Measurements from ENCODE around the gene CCT4. TPM values are rescaled to one million over a fixed set of nuclear protein-coding genes. Genes with fewer than 3 reads are reported as not detected.
"Not testable (repeated sequence)": the region's sequence is repeated elsewhere in the genome, so short reads cannot be mapped to it uniquely, and the experiment has no call there.

Gene CCT4
- total RNA-seq, 1 donor from 2014 or later: 398 TPM

DNA sequence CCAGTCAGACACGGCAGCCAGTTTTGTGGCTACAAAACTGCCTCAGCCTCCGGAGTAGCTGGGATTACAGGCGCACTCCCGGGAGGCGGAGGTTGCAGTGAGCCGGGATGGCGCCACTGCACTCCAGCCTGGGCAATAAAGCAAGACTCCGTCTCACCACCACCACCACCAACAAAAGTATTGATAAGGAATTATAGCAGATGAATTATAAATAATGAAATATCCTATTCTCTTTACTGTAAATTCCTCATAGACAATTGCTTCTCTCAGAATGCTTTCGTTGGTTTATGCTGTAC lies 33.2 kb downstream of the CCT4 start:
- peaks cover 16% of the 10 kb centered on the region for H3K4me1 Mint-ChIP-seq
- no peak for DNase-seq
- H3K27ac Mint-ChIP-seq: peak overlapping the region; percentile 88
- intact Hi-C loops (cut with micrococcal nuclease): loop anchor here (10.0 kb wide), 1 partner anchor 380 kb away; the partner anchor contains the start of gene USP34
- H3K36me3 Mint-ChIP-seq (ENCODE audit: low read depth): peaks cover 8% of the 10 kb centered on the region
- peak overlapping the region; percentile 96 for H3K4me3 Mint-ChIP-seq
- no peaks in the 10 kb centered on the region for H3K27me3 Mint-ChIP-seq
- no peaks in the 10 kb centered on the region for H3K9me3 Mint-ChIP-seq

DNA sequence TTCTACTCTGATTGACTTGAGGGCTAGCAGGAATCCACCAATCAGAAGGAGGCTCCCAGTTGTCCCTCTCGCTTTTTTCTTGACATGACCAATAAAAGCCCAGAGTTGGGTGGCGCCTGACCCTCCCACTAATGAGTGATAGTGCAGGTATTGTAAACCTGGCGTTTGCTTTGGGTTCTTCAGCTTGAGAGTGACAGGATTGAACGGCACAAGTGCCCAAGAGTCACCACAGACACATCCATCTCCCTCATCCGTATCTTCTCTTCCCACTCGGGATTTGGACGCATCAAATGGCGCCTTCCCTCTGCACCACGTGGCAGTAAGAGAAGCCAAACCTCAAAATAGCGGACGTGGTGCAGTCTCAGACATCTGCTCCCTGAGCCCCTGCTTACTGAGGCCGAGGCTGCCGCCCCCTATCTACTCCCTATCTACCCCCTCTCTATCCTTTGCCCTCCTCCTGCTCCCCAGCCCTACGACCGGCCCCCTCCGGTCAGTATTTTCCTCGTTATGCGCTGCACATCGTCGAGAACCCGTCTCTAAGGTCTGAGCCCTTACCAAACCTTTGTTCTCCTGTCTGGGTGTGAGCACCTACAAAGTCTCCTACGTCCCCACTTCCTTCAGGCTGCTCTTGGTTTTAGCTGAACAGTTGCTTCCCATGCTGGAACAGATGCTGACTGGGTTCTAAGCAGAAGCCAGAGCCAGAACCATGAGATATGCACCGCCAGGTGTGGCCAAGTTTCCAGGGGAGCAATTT lies 33.7 kb downstream of the CCT4 start:
- intact Hi-C loops (cut with micrococcal nuclease): loop anchor here (1.0 to 10.0 kb wide), 7 partner anchors 34 to 972 kb away; partner anchors contain the start of genes CCT4, COMMD1, REL and USP34
- peak; percentile 96 for DNase-seq
- H3K27ac Mint-ChIP-seq: peak overlapping the region; percentile 88
- H3K9me3 Mint-ChIP-seq: no peaks in the 10 kb centered on the region
- peaks cover 16% of the 10 kb centered on the region for H3K4me1 Mint-ChIP-seq
- peak overlapping the region; percentile 96 for H3K4me3 Mint-ChIP-seq
- H3K36me3 Mint-ChIP-seq (ENCODE audit: low read depth): peaks cover 8% of the 10 kb centered on the region
- H3K27me3 Mint-ChIP-seq: no peaks in the 10 kb centered on the region

DNA sequence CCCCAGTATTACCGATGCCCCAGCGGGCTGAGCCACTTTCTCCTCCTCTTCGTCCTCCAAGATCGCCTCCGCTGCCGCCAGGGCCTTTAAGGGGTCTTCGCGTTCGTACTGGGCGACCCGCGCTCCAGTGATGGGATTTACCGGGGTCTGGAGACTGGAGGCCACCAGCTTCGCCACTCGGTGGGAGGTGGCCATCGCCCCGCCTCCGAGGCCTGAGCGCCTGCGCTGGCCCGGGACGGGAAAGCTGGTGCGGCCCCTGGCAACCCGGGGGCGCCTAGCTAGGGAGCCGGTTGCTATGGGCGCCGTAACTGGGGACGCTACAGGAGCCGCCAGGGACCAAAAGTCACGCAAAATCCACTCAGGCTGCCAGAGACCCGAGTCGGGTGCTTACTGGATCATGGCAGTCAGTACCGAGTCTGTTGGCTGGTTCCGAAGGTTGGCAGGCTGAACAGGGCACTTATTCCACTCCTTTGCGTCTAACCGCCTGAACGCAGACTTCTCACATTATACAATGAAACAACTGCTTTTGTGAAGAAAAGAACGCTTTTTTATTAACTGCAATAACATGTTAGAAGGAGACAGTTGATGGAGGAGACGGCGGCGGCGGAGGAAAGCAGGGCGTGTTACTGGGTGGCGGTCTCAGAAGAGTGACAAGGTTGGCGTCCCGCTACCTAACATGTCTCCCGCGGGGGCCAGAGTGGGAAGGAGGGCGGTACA lies 34.5 kb downstream of the CCT4 start, which contains the start of gene FAM161A:
Gene FAM161A (minus strand): TSS at position 214 of the 717 bp plus-strand sequence. CDS start 19 bp downstream, at position 195.
- Mint-ChIP-seq H3K4me3 (peak within 1 kb of the TSS; percentile 96), H3K36me3 (ENCODE audit: low read depth) (peaks cover 8% of the 10 kb centered on the region), H3K4me1 (peaks cover 16% of the 10 kb centered on the region), H3K27ac (peak within 1 kb of the TSS; percentile 88), H3K9me3 (no peaks in the 10 kb centered on the region), H3K27me3 (no peaks in the 10 kb centered on the region)
- DNase-seq: peak; percentile 93
- intact Hi-C loops (cut with micrococcal nuclease): loop anchor here (1.0 to 10.0 kb wide), 7 partner anchors 34 to 972 kb away; partner anchors contain the start of genes CCT4, COMMD1, REL and USP34

DNA sequence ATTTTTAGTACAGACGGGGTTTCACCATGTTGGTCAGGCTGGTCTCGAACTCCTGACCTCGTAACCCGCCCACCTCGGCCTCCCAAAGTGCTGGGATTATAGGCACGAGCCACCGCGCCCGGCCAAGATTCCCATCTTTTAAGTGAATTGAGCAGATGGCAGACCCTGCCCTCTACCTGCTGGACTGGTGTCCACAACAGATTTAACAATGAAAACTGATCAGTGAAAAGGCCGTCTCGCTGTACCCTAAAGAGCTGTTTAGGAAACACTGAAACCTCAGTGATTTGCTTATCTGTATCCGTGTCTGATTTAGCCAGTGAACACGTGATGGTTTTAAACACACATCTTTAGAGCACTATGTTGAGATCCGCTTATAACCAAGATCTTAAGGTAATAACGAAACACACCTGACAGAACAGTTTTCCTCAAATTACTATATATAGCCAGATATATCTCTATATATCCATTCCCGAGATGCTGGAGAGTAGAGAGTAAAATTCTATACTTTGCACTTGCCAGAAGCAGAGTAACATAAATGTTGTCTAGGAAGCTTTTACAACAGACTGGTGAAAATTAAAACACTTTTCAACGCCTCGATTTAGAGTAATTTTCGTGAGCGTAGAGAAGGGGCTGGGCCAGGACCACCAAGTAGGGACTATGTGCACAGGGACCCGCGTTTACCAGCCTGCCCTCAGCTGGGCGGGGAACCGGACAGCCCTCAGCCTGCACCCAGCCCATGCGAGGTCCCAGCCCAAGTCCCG lies 35.2 kb downstream of the CCT4 start:
- Mint-ChIP-seq H3K27me3 (no peaks in the 10 kb centered on the region), H3K9me3 (no peaks in the 10 kb centered on the region), H3K4me1 (peaks cover 16% of the 10 kb centered on the region), H3K36me3 (ENCODE audit: low read depth) (peaks cover 3% of the 10 kb centered on the region), H3K4me3 (peak overlapping the region; percentile 96), H3K27ac (peak overlapping the region; percentile 88)
- DNase-seq: no peak
- intact Hi-C loops (cut with micrococcal nuclease): loop anchor here (5.0 to 10.0 kb wide), 2 partner anchors 378 to 971 kb away; partner anchors contain the start of genes REL and USP34

DNA sequence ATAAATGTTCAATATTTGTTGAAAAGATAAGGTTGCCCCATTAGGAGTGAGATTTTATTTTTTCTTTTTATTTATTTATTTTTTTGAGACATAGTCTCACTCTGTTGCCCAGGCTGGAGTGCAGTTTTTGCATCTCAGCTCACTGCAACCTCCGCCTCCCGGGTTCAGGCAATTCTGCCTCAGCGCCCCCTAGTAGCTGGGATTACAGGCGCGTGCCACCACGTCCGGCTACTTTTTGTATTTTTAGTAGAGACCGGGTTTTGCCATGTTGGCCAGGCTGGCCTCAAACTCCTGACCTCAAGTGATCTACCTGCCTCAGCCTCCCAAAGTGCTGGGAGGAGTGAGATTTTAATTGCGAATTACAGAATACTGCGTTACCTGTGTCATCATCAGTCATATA lies 37.2 kb downstream of the CCT4 start:
- H3K27ac Mint-ChIP-seq; DNase-seq; H3K27me3 Mint-ChIP-seq; H3K9me3 Mint-ChIP-seq; H3K36me3 Mint-ChIP-seq (ENCODE audit: low read depth); H3K4me3 Mint-ChIP-seq: not testable (repeated sequence)
- peaks cover 12% of the 10 kb centered on the region for H3K4me1 Mint-ChIP-seq
- intact Hi-C loops (cut with micrococcal nuclease): loop anchor here (5.0 to 10.0 kb wide), 2 partner anchors 376 to 969 kb away; partner anchors contain the start of genes REL and USP34

DNA sequence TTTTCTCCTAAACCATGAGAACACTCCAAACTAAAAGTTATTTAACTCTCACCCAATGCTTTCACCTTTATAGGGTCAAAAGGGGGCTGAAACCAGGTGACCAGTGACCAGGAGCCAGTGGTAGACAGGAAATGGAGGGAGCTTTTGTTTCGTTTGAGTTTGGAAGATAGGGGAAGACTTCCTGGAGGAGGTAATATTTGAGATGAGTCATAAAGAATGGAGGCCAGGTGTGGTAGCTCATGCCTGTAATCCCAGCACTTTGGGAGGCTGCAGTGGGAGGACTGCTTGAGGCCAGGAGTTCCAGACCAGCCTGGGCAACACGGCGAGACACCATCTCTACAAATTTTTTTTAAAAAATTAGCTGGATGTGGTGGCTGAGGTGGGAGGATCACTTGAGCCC lies 43.1 kb downstream of the CCT4 start:
- H3K36me3 Mint-ChIP-seq (ENCODE audit: low read depth): no peaks in the 10 kb centered on the region

DNA sequence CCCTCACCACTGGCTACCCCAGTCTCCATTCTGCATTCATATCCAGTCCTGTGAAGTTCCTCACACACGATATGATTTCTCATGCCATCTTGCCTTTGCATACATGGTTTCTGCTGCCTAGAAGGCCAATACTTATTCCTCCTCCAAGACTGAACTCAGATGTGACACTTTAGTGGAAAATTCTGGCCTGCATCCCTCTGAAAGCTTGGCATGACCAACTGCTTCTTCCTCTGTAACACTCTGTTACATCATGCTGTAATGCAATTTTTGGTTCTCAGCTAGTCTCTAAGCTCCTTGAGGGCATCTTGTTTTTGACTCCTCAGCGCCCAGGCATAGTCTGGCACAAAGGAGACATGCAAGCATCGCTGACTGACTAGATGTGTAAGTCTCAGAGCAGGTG lies 47.2 kb downstream of the CCT4 start:
- Mint-ChIP-seq H3K4me3 (no peak overlapping the region), H3K36me3 (ENCODE audit: low read depth) (no peaks in the 10 kb centered on the region), H3K27me3 (no peaks in the 10 kb centered on the region), H3K9me3 (no peaks in the 10 kb centered on the region), H3K27ac (no peak overlapping the region), H3K4me1 (no peaks in the 10 kb centered on the region)
- DNase-seq: no peak
- intact Hi-C loops (cut with micrococcal nuclease): no loop called here

More for the DNA sequence above, 43.1 kb downstream of the CCT4 start:
- no peak for DNase-seq
- Mint-ChIP-seq H3K4me3 (no peak overlapping the region), H3K27ac (no peak overlapping the region), H3K27me3 (no peaks in the 10 kb centered on the region), H3K4me1 (no peaks in the 10 kb centered on the region), H3K9me3 (no peaks in the 10 kb centered on the region)
- intact Hi-C loops (cut with micrococcal nuclease): no loop called here

DNA sequence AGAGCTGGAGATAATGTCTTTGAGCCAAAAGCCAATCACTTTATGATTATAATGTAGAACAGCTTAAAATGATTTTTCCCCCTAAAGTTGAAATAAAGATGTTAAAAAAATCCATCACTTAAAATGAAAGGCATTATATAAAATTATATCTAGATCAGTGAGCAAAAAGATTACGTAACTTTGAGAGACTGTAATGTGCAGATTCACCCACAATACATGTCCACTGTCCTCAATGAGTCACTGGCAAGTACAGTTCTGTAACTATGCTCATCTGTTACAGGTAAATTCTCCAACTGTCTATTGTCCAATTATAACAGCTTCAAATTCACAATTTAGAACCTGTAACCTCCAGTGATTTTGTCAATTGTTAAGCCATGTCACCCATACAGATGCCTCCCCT lies 53.6 kb downstream of the CCT4 start:
- Mint-ChIP-seq H3K27me3 (no peaks in the 10 kb centered on the region), H3K27ac (no peak overlapping the region), H3K4me3 (no peak overlapping the region), H3K36me3 (ENCODE audit: low read depth) (peaks cover 5% of the 10 kb centered on the region), H3K4me1 (no peaks in the 10 kb centered on the region), H3K9me3 (peaks cover 3% of the 10 kb centered on the region)
- intact Hi-C loops (cut with micrococcal nuclease): no loop called here
- DNase-seq: no peak

DNA sequence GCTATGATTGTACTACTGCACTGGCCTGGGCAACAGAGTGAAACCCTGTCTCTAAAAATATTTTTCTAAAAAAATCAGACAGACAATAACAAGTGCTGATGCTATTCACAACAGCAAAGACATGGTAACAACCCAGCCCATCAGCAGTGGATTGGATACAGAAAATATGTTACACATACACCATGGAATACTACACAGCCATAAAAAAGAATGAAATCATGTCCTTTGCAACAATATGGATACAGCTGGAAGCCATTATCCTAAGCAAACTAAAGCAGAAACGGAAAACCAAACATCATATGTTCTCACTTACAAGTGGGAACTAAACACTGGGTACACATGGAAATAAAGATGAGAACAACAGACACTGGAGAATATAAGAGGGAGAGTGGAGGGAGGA lies 54.5 kb downstream of the CCT4 start:
- Mint-ChIP-seq H3K4me3 (no peak overlapping the region), H3K27me3 (no peaks in the 10 kb centered on the region), H3K36me3 (ENCODE audit: low read depth) (peaks cover 5% of the 10 kb centered on the region), H3K9me3 (peaks cover 3% of the 10 kb centered on the region), H3K4me1 (no peaks in the 10 kb centered on the region), H3K27ac (no peak overlapping the region)
- DNase-seq: no peak
- intact Hi-C loops (cut with micrococcal nuclease): no loop called here

DNA sequence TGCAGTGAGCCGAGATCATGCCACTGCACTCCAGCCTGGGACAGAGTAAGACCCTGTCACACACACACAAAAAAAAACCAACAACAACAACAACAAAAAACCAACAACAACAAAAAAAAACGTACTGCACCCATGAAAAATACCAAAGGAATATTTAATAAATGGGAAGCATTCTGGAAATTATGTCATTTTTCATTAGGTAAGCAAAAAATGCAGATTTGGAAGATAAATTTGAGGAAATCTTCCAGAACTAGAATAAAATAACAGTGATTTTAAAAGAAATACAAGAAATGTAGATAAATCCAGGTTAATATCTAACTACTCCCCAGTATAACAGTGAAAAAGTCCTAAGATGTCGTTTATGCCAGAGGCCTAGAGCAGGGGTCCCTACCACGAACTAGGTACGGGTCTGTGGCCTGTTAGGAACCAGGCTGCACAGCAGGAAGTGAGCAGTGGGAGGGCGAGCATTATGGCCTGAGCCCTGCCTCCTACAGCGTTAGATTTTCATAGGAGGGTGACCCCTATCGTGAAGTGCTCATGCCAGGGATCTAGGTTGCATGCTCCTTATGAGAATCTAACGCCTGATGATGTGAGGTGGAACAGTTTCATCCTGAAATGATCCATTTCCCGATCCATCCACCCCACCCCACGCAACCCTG lies 56.1 kb downstream of the CCT4 start:
- intact Hi-C loops (cut with micrococcal nuclease): no loop called here
- Mint-ChIP-seq H3K4me1 (no peaks in the 10 kb centered on the region), H3K36me3 (ENCODE audit: low read depth) (peaks cover 5% of the 10 kb centered on the region)

DNA sequence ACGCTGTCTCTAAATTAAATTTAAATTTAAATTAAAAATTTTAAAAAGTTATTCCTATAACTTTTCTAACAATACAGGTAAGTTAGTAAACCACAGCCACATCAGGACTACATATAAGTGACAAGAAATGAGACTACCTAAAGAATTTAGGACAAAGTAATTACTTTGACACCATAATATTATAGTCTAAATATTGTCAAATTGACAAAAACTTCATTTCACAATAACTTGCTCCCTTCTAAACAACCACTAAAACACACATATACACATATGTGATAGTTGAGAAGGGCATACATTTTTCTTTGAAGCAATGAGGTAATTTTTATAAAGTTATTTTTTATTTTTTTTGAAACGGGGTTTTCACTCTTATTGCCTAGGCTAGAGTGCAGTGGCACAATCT lies 66.2 kb downstream of the CCT4 start:
- Mint-ChIP-seq H3K4me3 (no peak overlapping the region), H3K9me3 (no peaks in the 10 kb centered on the region), H3K36me3 (ENCODE audit: low read depth) (no peaks in the 10 kb centered on the region), H3K27me3 (peaks cover 3% of the 10 kb centered on the region), H3K4me1 (no peaks in the 10 kb centered on the region), H3K27ac (no peak overlapping the region)
- intact Hi-C loops (cut with micrococcal nuclease): no loop called here
- DNase-seq: no peak

More for the DNA sequence above, 56.1 kb downstream of the CCT4 start:
- DNase-seq: no peak
- no peaks in the 10 kb centered on the region for H3K27me3 Mint-ChIP-seq
- H3K27ac Mint-ChIP-seq: no peak overlapping the region
- H3K9me3 Mint-ChIP-seq: peaks cover 3% of the 10 kb centered on the region
- no peak overlapping the region for H3K4me3 Mint-ChIP-seq
